Activated CD4-positive, alpha-beta memory T cell treated with anti-CD3 and anti-CD28 coated beads, Interleukin-2, amount 10 ng/mL, durations not matched to agents 7 days and 5 days (primary cell): ENCODE data around the gene FXYD1. TPM values are rescaled to one million over a fixed set of nuclear protein-coding genes. Genes with fewer than 3 reads are reported as not detected.

Experiments used
- CTCF ChIA-PET: fragments of 350-600 bp; sonication (Branson Sonifier 250); formaldehyde crosslinking; loops from one replicate; lab custom pipeline; 2021; ENCODE audit warnings: antibody characterized with exemption, inconsistent platforms; lab: Charles Lee
- POLR2A ChIA-PET: fragments of 350-600 bp; sonication (Branson Sonifier 250); formaldehyde crosslinking; loops from one replicate; lab custom pipeline; 2021; ENCODE audit warnings: antibody characterized with exemption; lab: Charles Lee
- DNase-seq: peaks from one replicate; pipeline ENCODE4 v3.0.0-alpha.2; 2020
- H3K27ac Mint-ChIP-seq: one replicate; pipeline ENCODE4 v1.8.0; 2021; ENCODE audit warnings: mild to moderate bottlenecking, mixed read lengths
- H3K27me3 Mint-ChIP-seq: one replicate; pipeline ENCODE4 v1.8.0; 2021; ENCODE audit warnings: mixed read lengths
- H3K36me3 Mint-ChIP-seq: one replicate; pipeline ENCODE4 v1.8.0; 2021; ENCODE audit warnings: low read depth, mixed read lengths
- H3K4me1 Mint-ChIP-seq: one replicate; pipeline ENCODE4 v1.8.0; 2021; ENCODE audit warnings: mixed read lengths
- H3K4me3 Mint-ChIP-seq: one replicate; pipeline ENCODE4 v1.8.0; 2021; ENCODE audit warnings: mild to moderate bottlenecking, mixed read lengths
- H3K9me3 Mint-ChIP-seq: one replicate; pipeline ENCODE4 v1.8.0; 2021; ENCODE audit warnings: mixed read lengths
- total RNA-seq, 2 experiments: library from RNA; stranded (reverse); gene quantifications; one replicate each; pipeline ENCODE4 v1.2.3, GENCODE V29; 2021

FXYD1 gene
- total RNA-seq, 2 experiments from 2014 or later, result 3.3 to 3.6 TPM

DNA sequence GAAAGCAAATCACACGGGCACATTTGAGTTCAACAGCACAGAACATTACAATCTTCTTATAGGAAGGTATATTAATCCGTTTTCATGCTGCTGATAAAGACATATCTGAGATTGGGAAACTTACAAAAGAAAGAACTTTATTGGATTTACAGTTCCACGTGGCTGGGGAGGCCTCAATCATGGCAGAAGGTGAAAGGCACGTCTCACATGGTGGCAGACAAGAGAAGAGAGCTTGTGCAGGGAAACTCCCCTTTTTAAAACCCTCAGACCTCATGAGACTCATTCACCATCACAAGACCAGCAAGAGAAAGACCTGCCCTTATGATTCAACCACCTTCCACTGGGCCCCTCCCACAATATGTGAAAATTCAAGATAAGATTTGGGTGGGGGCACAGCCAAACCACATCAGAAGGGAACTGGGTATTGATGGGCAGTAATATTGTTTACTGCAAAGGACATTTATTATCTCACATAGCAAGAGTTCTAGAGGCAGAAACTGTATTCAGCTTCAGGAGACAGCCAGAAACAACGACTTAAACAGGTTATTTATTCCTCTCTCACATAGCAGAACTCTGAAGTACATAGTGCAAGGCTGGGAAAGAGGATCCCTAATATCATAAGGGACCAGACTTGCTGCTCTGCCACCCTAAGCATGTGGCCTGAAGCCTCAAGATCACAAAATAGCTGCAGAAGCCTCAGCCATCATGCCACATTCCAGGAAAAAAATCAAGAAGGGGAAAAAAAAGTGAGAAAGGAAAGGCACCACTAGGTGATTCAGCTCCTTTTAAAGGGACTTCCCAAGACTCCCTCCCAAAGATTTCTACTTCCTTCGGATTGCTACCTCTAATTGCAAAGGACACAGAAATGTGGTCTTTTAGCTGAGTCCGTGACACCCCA, 39.0 kb downstream of the FXYD1 start:
- CTCF ChIA-PET, result no interaction called here
- peaks cover 19% of the 10 kb centered on the region for H3K9me3 Mint-ChIP-seq
- H3K27ac Mint-ChIP-seq, result no peak overlapping the region

DNA sequence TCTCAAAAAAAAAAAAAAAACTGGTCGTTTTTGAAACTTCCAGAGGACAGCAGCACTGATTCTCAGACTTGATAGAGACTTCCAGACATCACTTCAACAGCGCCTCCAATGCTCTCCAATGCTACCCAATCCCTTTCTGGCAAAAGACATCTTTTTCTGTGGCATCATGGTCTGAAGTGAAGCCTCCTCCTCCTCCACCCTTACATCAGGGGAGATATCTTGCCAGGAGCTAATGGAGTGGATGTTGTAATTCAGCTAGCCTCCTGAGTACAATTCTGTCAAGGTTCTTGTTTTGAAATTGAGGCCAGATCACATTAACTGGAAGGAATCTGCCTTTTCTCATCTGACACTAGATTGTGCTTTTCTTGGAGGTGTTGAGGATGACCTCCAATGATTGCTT, 40.1 kb downstream of the FXYD1 start:
- Mint-ChIP-seq H3K36me3 (peaks cover 16% of the 10 kb centered on the region), H3K27ac (no peak overlapping the region), H3K27me3 (no peaks in the 10 kb centered on the region), H3K4me3 (no peak overlapping the region), H3K9me3 (peaks cover 17% of the 10 kb centered on the region), H3K4me1 (peaks cover 22% of the 10 kb centered on the region)
- DNase-seq, result no peak
- CTCF ChIA-PET, result interaction anchor here (1.1 kb wide), 1 partner anchor 37 kb away, joined by 4 read pairs; no protein-coding TSS in a partner anchor
- POLR2A ChIA-PET, result interaction anchor here (1.4 to 4.0 kb wide), 2 partner anchors 22 to 27 kb away, joined by 3 to 15 read pairs; no protein-coding TSS in a partner anchor

More for the DNA sequence above, 39.0 kb downstream of the FXYD1 start:
- Mint-ChIP-seq H3K27me3 (no peaks in the 10 kb centered on the region), H3K4me3 (no peak overlapping the region), H3K4me1 (peaks cover 22% of the 10 kb centered on the region), H3K36me3 (peaks cover 27% of the 10 kb centered on the region)
- DNase-seq, result no peak
- POLR2A ChIA-PET, result interaction anchor here (1.3 kb wide), 1 partner anchor 26 kb away, joined by 3 read pairs; no protein-coding TSS in a partner anchor

DNA sequence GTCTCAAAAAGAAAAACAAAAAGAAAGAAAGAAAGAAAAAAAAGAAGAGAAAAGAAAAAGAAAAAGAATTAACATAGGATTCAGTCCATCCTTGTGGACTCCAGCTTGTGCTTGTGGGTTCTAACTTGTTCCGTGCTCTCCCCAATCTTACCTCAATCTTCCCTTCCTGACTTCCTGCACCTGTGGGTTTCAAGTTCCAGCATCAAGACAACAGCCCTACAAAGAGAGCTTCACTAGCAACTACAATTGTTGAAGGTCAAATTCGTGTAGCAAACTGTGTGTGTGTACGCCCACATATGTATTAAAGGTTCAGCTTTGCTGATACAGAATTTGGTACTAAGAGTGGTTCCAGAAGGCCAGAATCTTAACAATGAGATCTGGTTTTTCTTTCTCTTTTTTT, 41.2 kb downstream of the FXYD1 start:
- no peak for DNase-seq
- H3K9me3 Mint-ChIP-seq, result peaks cover 16% of the 10 kb centered on the region
- H3K4me3 Mint-ChIP-seq, result no peak overlapping the region
- peaks cover 25% of the 10 kb centered on the region for H3K4me1 Mint-ChIP-seq
- H3K27me3 Mint-ChIP-seq, result no peaks in the 10 kb centered on the region
- H3K36me3 Mint-ChIP-seq, result peaks cover 14% of the 10 kb centered on the region
- POLR2A ChIA-PET, result interaction anchor here (0.6 to 4.0 kb wide), 6 partner anchors 11 to 108 kb away, joined by 3 to 15 read pairs (median 3); no protein-coding TSS in a partner anchor
- H3K27ac Mint-ChIP-seq, result no peak overlapping the region
- CTCF ChIA-PET, result no interaction called here

DNA sequence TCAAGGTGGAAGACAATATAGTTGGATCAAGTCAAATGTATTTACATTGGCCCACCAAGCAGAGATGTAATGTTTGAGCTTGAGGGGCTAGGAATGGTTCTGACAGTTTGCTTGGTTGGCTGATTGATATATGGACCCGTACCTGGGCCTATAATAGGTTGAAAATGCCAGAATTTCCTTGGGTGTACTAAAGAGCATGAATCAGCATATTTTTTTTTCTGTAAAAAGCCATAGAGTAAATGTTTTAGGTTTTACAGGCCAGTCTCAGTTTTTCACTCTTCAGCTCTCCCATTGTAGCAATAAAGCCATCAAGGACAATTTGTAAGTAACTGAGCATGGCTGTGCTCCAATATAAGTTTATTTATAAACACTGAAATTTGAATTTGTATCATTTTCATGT, 42.8 kb downstream of the FXYD1 start:
- H3K9me3 Mint-ChIP-seq, result peaks cover 16% of the 10 kb centered on the region
- no peak overlapping the region for H3K4me3 Mint-ChIP-seq
- ChIA-PET POLR2A (interaction anchor here (0.8 to 4.0 kb wide), 2 partner anchors 24 to 57 kb away, joined by 3 to 15 read pairs; no protein-coding TSS in a partner anchor), CTCF (no interaction called here)
- H3K36me3 Mint-ChIP-seq, result peaks cover 14% of the 10 kb centered on the region
- peaks cover 25% of the 10 kb centered on the region for H3K4me1 Mint-ChIP-seq
- H3K27ac Mint-ChIP-seq, result no peak overlapping the region
- H3K27me3 Mint-ChIP-seq, result no peaks in the 10 kb centered on the region
- DNase-seq, result no peak

DNA sequence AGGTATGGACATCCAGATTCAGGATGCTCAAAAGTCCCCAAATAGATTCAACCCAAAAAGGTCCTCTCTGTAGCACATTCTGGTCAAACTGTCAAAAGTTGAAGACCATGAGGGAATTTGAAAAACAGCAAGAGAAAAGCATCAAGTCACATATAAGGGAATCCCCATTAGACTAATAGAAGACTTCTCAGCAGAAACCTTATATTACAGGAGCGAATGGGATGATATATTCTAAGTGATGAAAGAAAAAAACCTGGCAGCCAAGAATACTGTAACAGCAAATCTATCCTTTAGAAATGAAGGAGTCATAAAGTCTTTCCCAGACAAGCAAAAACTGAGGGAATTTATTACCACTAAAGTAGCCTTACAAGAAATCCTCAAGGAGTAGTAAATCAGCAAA, 45.6 kb downstream of the FXYD1 start:
- CTCF ChIA-PET, result interaction anchor here (0.7 kb wide), 1 partner anchor 15 kb away, joined by 3 read pairs; no protein-coding TSS in a partner anchor
- no peak for DNase-seq
- POLR2A ChIA-PET, result interaction anchor here (1.0 kb wide), 1 partner anchor 20 kb away, joined by 3 read pairs; no protein-coding TSS in a partner anchor
- H3K4me1 Mint-ChIP-seq, result peaks cover 9% of the 10 kb centered on the region
- H3K4me3 Mint-ChIP-seq, result no peak overlapping the region
- H3K9me3 Mint-ChIP-seq, result peaks cover 4% of the 10 kb centered on the region
- no peak overlapping the region for H3K27ac Mint-ChIP-seq
- H3K27me3 Mint-ChIP-seq, result peaks cover 2% of the 10 kb centered on the region
- H3K36me3 Mint-ChIP-seq, result peaks cover 3% of the 10 kb centered on the region

DNA sequence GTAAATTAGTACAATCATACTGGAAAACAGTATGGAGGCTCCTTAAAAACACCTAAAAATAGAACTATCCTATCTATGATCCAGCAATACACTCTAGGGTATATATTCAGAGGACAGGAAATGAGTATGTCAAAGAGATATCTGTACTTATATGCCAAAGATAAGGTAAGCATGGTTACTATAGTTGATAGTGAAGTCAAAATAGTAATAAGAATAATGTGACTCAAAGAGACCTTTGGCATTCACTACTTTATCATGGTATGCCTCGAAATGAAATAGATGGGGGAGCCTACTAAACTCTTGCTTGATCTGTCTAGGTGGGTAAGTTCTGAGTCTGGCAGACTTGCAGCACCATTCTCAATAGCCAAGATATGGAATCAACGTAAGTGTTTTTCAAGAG, 46.3 kb downstream of the FXYD1 start:
- ChIA-PET CTCF (no interaction called here), POLR2A (no interaction called here)

More for the DNA sequence above, 46.3 kb downstream of the FXYD1 start:
- Mint-ChIP-seq H3K27ac (no peak overlapping the region), H3K4me3 (no peak overlapping the region), H3K4me1 (peaks cover 4% of the 10 kb centered on the region), H3K36me3 (peaks cover under 1% of the 10 kb centered on the region), H3K27me3 (peaks cover 6% of the 10 kb centered on the region), H3K9me3 (peaks cover 3% of the 10 kb centered on the region)
- no peak for DNase-seq

Other genes starting within 250 kb of the FXYD1 start
- gene ZNF30, start 211.9 kb upstream of the FXYD1 start, total RNA-seq, result 1 to 10 TPM; 2.8 to 3.1 TPM
- 10 to 100 TPM; 18.3 to 18.9 TPM for gene ZNF792, start 174.6 kb upstream of the FXYD1 start, total RNA-seq
- 100 to 1,000 TPM in 1 of 2 experiments, 10 to 100 TPM in 1; 98.2 to 106 TPM for gene GRAMD1A, start 138.5 kb upstream of the FXYD1 start, total RNA-seq
- under 1 TPM; 0.43 to 0.50 TPM for gene SCN1B, start 108.4 kb upstream of the FXYD1 start, total RNA-seq
- not detected for gene HPN, start 97.1 kb upstream of the FXYD1 start, total RNA-seq
- not detected for gene FXYD3, start 23.0 kb upstream of the FXYD1 start, total RNA-seq
- under 1 TPM; 0.55 to 0.68 TPM for gene LGI4, start 3.8 kb upstream of the FXYD1 start, total RNA-seq
- gene FXYD7, start 4.4 kb downstream of the FXYD1 start, total RNA-seq, result 1 to 10 TPM; 8.3 to 8.8 TPM
- 100 to 1,000 TPM; 588 to 589 TPM for gene FXYD5, start 15.9 kb downstream of the FXYD1 start, total RNA-seq
- not detected for gene FAM187B, start 89.9 kb downstream of the FXYD1 start, total RNA-seq
- gene LSR, start 110.2 kb downstream of the FXYD1 start, total RNA-seq, result 10 to 100 TPM; 13.2 to 13.3 TPM
- gene USF2, start 130.1 kb downstream of the FXYD1 start, total RNA-seq, result 100 to 1,000 TPM; 164 to 172 TPM
- under 1 TPM; 0.38 to 0.43 TPM for gene HAMP, start 143.7 kb downstream of the FXYD1 start, total RNA-seq
- not detected for gene MAG, start 153.3 kb downstream of the FXYD1 start, total RNA-seq
- gene CD22, start 190.4 kb downstream of the FXYD1 start, total RNA-seq, result under 1 TPM; 0.63 to 0.76 TPM
- not detected for gene FFAR1, start 209.1 kb downstream of the FXYD1 start, total RNA-seq
- gene FFAR3, start 219.6 kb downstream of the FXYD1 start, total RNA-seq, result under 1 TPM; 0.63 to 0.78 TPM
- under 1 TPM in 1 of 2 experiments, not detected in 1; 0.13 TPM for gene GPR42, start 232.2 kb downstream of the FXYD1 start, total RNA-seq